ENCODE measurements around the gene CGNL1.

CGNL1 gene

GRCh38 chr15:57591822-57592367 is 215.6 kb downstream of the CGNL1 start, which contains the start of gene MYZAP:
Gene MYZAP, plus strand, starts transcription at chr15:57591904. Its CDS starts 131 bp downstream, at chr15:57592035.
- no peaks in the 10 kb centered on the region for H3K79me2 ChIP-seq (ENCODE audit: insufficient read depth, low read length)
- H3K27me3 ChIP-seq (ENCODE audit: insufficient read depth, low read length, poor library complexity), result no peaks in the 10 kb centered on the region
- no peaks in the 10 kb centered on the region for H3K4me1 ChIP-seq (ENCODE audit: insufficient read depth, low read length)
- H3K4me2 ChIP-seq (ENCODE audit: insufficient read depth, low read length), result no peak within 1 kb of the TSS
- no peaks in the 10 kb centered on the region for H3K9me3 ChIP-seq (ENCODE audit: insufficient read depth, low read length, severe bottlenecking)
- no peaks in the 10 kb centered on the region for H3K36me3 ChIP-seq (ENCODE audit: insufficient read depth, low read length)
- H2AFZ ChIP-seq (ENCODE audit: low read depth, low read length), result no peak within 1 kb of the TSS
- no peak for ATAC-seq (ENCODE audit: insufficient read depth, low read depth)
- no peaks in the 10 kb centered on the region for H4K20me1 ChIP-seq (ENCODE audit: insufficient read depth, low read length)
- H3K9ac ChIP-seq (ENCODE audit: low read depth, low read length), result no peak within 1 kb of the TSS
- no peak within 1 kb of the TSS for H3K27ac ChIP-seq (ENCODE audit: low read length)
- no peak for TF ChIP-seq EZH2 (IDR thresholded peaks at IDR 0.05; ENCODE audit: borderline replicate concordance, low read depth, low read length, severe bottlenecking)
- TF ChIP-seq, protein P1, sequence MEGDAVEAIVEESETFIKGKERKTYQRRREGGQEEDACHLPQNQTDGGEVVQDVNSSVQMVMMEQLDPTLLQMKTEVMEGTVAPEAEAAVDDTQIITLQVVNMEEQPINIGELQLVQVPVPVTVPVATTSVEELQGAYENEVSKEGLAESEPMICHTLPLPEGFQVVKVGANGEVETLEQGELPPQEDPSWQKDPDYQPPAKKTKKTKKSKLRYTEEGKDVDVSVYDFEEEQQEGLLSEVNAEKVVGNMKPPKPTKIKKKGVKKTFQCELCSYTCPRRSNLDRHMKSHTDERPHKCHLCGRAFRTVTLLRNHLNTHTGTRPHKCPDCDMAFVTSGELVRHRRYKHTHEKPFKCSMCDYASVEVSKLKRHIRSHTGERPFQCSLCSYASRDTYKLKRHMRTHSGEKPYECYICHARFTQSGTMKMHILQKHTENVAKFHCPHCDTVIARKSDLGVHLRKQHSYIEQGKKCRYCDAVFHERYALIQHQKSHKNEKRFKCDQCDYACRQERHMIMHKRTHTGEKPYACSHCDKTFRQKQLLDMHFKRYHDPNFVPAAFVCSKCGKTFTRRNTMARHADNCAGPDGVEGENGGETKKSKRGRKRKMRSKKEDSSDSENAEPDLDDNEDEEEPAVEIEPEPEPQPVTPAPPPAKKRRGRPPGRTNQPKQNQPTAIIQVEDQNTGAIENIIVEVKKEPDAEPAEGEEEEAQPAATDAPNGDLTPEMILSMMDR (IDR thresholded peaks at IDR 0.05; ENCODE audit: borderline replicate concordance, extremely low read depth, low read length, poor library complexity, severe bottlenecking), result no peak
- no peak within 1 kb of the TSS for H3K4me3 ChIP-seq (ENCODE audit: low read depth in 1 of 2, low read length in 2 of 2)
- no peak for DNase-seq

DNA sequence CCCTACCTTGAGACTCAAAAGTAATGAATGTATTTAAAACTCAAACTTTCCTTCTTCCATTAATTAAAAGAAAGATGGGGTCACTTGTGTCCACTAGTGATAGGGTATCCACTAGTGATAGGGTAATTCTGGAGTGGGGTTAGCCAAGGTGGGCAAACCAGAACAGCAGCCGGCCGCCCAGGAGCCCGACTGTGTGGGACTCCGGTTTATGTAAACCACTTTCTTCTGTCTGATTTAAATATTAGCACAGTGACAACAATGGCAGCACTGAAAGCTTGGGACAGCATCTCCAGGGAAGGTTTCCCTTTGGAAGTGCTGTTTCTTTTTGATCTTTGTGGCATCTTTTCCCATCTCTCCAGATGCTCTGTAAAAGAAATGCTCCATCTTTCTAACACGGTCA is 216.1 kb downstream of the CGNL1 start:
- ATAC-seq (ENCODE audit: insufficient read depth, low read depth) (no peak), DNase-seq (no peak)
- Histone ChIP-seq H3K4me2 (ENCODE audit: insufficient read depth, low read length) (no peak overlapping the region), H3K79me2 (ENCODE audit: insufficient read depth, low read length) (no peaks in the 10 kb centered on the region), H3K9ac (ENCODE audit: low read depth, low read length) (no peak overlapping the region), H3K27me3 (ENCODE audit: insufficient read depth, low read length, poor library complexity) (no peaks in the 10 kb centered on the region), H3K36me3 (ENCODE audit: insufficient read depth, low read length) (no peaks in the 10 kb centered on the region), H3K4me3 (ENCODE audit: low read depth in 1 of 2, low read length in 2 of 2) (no peak overlapping the region), H3K4me1 (ENCODE audit: insufficient read depth, low read length) (no peaks in the 10 kb centered on the region), H3K27ac (ENCODE audit: low read length) (no peak overlapping the region), H3K9me3 (ENCODE audit: insufficient read depth, low read length, severe bottlenecking) (no peaks in the 10 kb centered on the region), H2AFZ (ENCODE audit: low read depth, low read length) (no peak overlapping the region), H4K20me1 (ENCODE audit: insufficient read depth, low read length) (no peaks in the 10 kb centered on the region)
- TF ChIP-seq, protein P1 (IDR thresholded peaks at IDR 0.05; ENCODE audit: borderline replicate concordance, extremely low read depth, low read length, poor library complexity, severe bottlenecking), result no peak
- no peak for TF ChIP-seq EZH2 (IDR thresholded peaks at IDR 0.05; ENCODE audit: borderline replicate concordance, low read depth, low read length, severe bottlenecking)

GRCh38 chr15:57592836-57593420 is 216.6 kb downstream of the CGNL1 start:
- Histone ChIP-seq H3K9ac (ENCODE audit: low read depth, low read length) (no peak overlapping the region), H4K20me1 (ENCODE audit: insufficient read depth, low read length) (no peaks in the 10 kb centered on the region), H3K79me2 (ENCODE audit: insufficient read depth, low read length) (no peaks in the 10 kb centered on the region), H3K4me1 (ENCODE audit: insufficient read depth, low read length) (no peaks in the 10 kb centered on the region), H2AFZ (ENCODE audit: low read depth, low read length) (no peak overlapping the region), H3K27ac (ENCODE audit: low read length) (no peak overlapping the region), H3K36me3 (ENCODE audit: insufficient read depth, low read length) (no peaks in the 10 kb centered on the region), H3K4me3 (ENCODE audit: low read depth in 1 of 2, low read length in 2 of 2) (no peak overlapping the region), H3K9me3 (ENCODE audit: insufficient read depth, low read length, severe bottlenecking) (no peaks in the 10 kb centered on the region), H3K27me3 (ENCODE audit: insufficient read depth, low read length, poor library complexity) (no peaks in the 10 kb centered on the region), H3K4me2 (ENCODE audit: insufficient read depth, low read length) (no peak overlapping the region)
- no peak for TF ChIP-seq EZH2 (IDR thresholded peaks at IDR 0.05; ENCODE audit: borderline replicate concordance, low read depth, low read length, severe bottlenecking)
- TF ChIP-seq, protein P1 (IDR thresholded peaks at IDR 0.05; ENCODE audit: borderline replicate concordance, extremely low read depth, low read length, poor library complexity, severe bottlenecking), result no peak
- DNase-seq, result no peak
- no peak for ATAC-seq (ENCODE audit: insufficient read depth, low read depth)

Data from DND-41 (cell line).